HG03097 (cell line): ENCODE data around the gene PRADC1.

ENCODE experiments used
- ATAC-seq: cut with Tn5 transposase; IDR thresholded peaks from one replicate; pipeline ENCODE4 v1.9.1; 2021; ENCODE audit not compliant: unreplicated experiment, low FRiP score

Gene PRADC1

DNA sequence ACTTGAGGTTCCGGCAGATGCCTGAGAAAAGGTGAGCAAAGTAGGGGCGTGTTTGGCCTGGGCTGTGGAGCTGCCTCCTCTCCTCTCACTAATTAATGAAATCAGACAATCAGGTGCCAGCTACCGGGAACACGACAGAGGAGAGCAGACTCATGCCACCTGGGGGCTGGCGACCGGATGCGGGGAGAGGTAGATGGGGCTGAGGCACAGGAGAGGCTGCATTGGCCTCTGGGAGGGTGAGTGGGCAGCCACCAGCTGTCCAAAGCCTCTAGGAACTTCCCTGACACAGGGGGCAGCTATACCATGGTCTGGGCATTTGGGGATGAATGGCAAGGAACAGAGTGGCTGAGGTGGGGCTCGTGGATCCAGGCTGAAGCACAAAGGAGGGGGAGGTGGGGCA, 26.2 kb upstream of the PRADC1 start:
- ATAC-seq: no peak

DNA sequence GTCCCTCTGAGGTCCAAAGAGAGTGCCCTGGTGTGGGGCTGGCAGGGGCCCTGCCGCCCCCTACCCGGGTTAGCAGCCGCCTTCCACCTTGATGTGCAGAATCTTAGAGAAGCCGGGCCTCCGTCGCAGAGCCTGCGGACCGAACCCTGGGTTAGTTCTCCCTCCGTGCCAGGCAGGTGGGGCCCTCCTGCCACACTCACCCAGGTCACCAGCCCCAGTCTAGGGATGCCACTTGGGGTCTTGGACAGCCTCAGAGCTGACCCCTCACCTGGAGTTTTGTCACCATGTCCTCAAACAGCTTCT, 25.8 kb upstream of the PRADC1 start:
- ATAC-seq: no peak

DNA sequence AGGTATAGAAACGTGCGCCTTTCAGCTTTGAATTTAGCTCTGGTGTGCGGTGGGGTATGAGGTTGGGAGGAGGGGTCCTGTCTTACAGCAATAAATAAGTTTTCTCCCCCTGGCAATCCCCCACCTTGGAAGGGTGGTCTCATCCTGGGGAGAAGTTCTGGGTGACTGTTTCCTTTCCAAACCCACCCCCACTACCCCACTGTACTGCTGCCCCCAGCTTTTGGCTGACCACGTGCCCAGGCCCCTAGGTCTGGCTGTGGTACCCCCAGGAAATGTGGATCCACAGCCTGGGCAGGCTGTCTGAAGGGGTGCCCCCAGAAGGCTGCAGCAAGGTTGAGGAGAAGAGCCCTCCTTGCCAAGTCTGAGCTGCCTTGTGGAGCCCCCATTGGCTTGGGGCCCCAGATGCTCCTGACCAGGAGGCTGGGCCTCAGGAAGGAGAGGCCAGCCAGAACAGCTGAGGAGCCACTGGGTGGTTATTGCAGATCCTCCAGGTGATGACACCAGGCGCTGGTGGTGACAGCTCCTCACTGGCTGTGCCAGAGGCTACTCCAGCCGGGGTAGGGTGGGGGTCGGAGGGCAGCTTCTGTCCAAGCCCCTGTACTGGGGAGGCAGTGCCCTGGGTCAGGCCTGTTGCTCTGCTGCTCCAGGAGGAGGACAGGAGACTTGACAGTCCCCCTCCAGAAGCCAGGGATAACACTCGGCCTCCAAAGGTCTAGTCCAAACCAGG, 25.3 kb upstream of the PRADC1 start:
- ATAC-seq: no peak

DNA sequence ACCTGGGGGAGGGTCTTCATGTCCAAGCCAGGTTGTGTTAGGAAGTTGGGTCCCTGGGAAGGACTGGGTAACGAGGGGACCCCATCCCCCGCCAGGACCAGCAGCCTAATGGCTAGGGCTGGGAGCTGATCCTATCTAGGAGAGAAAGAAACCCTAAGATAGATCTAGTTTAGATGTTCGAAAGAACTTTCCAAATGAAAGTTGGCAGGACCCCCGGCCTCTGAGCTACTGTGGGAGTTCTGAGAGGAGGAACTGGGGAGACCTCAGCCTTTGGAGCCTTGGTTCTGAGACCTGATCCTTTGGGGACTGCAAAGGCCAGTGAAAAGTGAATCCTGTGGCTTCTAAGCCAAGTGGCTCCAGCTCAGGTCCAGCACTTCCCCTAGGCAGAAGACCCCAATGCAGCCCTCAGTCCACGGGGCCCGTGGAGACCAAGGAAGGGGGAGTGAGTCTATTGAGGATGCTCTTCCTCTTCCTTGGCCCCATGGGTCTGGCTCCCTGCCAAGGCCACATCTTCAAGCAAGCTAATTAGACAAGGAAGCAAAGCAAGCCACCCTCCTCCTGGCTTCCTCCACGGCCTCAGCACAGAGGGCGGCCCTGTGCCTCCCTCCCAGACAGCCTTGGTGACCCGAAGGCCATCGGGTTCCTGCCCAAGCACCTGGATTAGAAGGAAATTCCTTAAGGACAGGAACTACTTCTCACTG, 24.5 kb upstream of the PRADC1 start:
- ATAC-seq: no peak

DNA sequence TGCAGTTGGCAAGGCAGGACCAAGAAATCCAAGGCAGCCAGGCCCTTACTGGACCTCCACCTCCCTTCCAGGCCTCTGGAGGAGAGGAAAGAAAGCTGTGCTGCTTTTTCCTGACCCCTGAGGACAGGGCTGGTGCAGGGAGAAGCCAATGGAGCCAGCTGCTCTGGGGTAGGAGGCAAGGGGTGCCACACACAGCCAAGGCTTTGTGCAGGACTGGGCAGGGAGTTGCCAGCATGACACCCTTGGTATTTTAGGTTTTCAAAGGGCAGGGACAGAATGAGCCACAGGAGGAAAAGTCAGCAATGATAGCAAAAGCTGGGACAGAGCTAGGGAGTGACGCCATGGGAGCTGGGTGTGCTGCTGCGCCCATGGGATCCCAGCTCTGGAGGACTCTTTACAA, 24.0 kb upstream of the PRADC1 start:
- ATAC-seq: no peak

DNA sequence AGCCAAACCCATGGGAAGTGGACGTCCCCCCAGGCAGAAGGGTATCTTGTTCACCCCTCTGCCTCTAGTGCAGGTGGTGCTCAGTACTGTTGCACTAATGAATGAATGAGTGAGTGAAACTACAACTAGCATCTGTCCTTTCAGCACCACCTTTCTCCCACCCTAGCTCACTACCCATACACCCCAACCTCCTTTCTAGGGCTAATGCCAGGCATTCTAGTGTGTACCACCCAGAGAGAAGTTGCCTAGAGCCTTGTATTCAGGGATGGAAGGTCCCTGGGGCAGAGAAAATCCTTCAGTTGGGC, 23.5 kb upstream of the PRADC1 start:
- no peak for ATAC-seq

DNA sequence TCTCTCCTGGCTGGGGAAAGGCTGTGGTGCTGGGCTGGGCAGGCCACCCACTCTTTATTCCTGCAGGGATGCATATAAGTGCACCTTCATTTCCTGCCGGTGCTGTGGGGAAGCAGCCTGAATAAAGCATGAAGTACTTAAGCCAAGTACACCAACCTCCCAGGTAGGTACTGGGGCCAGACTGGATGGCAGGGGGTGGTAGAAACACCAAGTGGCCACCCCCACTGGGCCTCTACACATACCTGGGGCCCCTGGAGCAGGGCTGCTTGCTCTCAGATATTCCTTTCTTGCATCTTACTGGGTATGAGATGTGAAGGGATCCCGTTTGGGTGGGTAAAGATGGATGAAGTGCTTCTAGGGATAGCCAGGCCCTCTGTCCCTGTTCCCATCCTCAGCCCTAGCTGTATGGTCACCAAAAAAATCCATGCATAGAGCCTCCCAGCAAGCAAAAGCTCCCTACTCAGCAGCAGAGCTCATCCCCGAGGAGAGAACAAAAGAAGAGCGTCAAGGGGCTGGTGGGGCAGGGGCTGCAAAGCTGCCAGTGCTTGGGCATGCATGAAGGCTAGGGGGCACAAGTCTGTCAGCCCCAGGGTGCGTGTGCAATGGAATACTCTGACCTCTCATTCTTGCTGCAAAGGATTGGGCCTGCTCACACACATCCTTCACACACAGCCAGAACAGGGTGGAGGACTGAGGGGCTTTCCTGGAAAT, 23.0 kb upstream of the PRADC1 start:
- no peak for ATAC-seq

DNA sequence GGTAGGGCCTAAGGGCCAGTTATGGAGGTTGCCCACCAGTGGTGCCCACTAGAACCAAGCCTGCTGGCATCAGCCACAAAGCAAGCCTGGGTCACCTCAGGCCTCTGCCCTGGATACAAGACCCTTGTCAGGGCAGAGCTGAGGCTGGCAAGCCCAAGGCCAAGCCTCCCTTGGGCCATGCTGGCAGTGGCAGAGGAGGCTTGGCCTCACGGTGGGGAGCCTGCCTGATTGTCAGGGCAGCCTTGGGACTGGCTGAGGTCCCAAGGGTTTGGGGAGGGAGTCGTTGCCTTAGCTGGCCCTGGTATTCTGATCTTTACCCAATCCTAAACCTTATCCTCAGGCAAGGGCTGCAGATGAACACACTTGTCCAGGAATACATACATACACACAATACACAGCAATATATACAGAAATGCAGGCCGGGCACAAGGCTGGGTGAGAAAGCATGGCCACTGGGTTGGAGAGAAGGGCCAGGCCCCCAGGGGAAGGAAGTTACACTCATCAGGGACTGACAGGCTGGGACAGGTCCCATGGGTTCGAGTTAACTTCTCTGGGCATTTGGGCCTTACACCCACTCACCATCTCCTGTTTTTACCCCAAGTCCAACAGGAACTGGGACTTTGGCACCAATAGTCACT, 22.1 kb upstream of the PRADC1 start:
- no peak for ATAC-seq

DNA sequence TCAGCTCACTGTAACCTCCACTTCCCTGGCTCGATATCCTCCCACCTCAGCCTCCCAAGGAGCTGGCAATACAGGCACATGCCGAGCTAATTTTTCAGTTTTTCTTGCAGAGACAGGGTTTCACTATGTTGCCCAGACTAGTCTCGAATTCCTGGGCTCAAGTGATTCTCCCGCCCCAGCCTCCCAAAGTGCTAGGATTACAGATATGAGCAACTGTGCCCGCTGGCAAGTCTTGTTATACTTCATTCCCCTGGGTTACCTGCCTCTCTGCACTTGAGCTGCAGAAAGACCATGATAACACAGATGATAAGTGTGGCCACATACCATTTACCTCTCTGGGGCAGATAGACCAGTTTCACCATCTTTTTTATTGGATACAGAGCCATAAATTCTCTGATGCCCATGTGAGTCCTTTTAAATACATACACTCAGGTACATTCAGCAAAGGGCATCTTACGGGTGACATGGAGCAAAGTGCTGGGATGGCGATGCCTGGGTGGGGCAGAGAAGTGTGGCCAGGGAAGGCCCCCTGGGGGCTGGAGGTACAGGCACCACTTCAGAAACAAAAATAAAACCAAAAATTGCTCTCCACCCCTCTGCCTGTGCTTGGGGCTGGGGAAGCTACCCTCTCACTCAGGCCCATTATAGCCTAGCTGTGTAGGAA, 21.4 kb upstream of the PRADC1 start:
- no peak for ATAC-seq

DNA sequence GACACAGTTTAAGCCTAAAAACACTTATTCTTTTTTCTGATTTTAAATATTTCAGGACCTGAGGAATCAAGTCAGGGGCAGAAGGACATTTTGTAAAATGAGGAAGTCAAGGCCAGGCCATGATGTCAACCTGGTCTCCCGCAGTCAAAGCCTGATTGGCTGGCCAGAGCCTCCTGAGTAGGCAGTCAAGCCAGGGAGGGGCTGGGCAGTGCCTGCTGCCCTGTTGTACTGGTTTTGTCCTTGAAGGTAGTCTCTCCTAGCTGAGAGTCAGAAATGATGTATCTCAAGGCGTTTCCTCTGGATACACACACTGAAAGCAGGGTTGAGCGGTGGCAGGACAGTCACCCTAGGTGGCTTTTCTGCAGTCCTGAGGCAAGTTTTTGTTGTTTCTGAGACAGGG, 20.9 kb upstream of the PRADC1 start:
- ATAC-seq: no peak

DNA sequence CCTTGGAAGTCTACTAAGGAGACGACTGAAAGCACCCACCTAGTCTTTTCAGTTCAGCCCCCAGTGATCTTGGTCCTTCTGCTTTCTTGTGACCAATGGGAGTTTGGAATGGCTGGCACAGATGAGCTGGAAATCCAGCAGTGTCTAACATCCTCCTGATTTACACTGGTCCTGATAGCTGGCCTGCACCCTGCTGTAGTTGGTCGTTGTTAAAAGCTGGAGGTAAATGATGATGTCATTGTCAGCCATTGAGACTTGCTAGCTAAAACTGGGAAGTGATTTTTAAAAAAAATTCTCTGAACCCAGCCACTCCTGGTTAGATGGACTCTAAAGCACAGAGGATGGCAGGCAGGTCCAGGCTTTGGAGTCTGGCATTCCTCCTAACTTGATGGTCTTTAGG, 20.4 kb upstream of the PRADC1 start:
- ATAC-seq: no peak

DNA sequence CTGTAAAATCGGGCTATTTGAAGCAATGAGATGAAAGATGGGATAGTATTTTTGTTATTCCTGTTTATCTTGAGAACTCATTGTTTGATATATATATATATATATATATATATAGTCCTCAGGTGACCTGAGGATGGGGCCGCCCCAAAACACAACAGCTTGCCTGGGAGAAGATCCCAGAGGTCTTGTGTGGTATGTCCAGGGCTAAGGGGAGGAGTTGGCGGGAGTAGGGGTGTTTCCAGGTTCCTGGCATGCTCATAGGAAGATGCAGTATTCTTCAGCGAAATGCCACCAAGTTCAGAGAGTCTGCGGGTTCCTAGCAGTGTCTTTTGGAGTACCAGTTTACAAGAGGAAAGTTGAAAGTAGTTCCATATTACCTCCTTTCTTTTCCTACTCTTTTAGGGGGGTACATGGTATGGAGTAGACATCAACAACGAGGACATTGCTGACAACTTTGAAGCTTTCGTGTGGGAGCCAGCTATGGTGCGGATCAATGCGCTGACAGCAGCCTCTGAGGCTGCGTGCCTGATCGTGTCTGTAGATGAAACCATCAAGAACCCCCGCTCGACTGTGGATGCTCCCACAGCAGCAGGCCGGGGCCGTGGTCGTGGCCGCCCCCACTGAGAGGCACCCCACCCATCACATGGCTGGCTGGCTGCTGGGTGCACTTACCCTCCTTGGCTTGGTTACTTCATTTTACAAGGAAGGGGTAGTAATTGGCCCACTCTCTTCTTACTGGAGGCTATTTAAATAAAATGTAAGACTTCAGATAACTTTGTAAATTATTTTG, 19.4 kb upstream of the PRADC1 start:
- ATAC-seq: no peak

DNA sequence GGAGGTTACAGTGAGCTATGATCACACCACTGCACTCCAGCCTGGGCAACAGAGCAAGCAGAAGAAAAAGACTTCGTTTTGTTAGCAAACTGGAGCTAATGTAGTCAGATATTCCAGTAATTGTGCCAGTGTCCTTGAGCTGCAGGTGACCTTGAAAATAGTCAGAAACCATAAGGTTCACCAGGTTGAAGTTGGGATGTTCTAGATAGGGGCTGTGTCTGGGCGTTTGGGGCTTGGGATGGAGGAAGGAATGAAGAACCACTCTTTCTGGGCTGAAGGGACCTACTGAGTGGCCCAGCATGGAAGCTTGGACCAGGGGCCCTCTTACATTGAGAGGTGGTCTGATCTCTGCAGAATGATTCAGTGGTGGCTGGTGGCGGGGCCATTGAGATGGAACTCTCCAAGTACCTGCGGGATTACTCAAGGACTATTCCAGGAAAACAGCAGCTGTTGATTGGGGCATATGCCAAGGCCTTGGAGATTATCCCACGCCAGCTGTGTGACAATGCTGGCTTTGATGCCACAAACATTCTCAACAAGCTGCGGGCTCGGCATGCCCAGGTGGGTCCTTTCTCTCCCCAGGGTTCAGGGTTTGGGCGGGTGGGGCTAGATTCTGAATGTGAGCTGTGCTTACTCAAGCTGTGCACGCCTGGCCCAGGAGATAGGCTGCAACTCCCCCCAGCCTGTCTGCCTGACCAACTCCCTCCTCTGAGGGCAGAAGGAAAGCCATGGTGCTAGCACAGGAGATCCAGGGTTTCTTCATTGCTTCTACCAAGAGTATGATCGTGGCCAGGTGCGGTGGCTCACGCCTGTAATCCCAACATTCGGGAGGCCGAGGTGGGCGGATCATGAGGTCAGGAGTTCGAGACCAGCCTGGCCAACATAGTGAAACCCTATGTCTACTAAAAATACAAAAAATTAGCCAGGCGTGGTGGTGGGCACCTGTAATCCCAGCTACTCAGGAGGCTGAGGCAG, 18.1 kb upstream of the PRADC1 start:
- no peak for ATAC-seq

DNA sequence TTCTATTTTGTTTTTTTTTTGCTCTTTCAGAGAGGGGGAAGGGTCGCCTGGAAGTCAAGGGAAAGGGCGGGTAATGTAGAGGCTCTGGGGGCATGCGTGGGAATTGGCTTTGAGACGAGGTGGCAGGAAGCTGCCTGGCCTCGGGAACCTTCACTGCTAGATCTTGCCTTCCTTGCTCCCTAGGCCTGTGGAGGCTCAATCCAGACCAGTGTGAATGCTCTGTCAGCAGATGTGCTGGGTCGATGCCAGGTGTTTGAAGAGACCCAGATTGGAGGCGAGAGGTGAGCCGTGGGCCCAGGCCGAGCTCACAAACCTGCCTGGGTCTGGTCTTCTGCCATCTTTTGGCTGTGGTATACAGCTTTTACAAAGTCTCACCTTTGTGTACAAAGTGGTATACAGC, 16.6 kb upstream of the PRADC1 start:
- no peak for ATAC-seq

DNA sequence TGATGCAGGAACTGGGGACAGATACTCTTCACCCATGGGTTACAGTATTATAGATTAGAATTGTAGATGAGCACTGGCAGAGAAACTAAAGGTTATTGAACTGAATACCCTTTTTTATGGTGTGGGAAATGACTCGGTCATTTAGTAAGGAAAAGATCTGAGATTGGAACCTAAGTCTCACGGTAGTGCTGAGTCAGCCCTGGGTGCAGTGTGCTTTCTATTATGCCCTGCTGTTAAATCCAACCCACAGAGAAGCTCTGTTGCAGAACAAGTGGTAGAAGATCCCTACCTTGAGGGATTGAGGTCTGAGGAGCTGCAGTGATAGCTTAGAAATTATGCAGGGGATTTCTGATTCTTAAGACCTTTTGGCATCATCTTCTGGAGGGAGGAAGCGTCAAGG, 13.8 kb upstream of the PRADC1 start:
- no peak for ATAC-seq

DNA sequence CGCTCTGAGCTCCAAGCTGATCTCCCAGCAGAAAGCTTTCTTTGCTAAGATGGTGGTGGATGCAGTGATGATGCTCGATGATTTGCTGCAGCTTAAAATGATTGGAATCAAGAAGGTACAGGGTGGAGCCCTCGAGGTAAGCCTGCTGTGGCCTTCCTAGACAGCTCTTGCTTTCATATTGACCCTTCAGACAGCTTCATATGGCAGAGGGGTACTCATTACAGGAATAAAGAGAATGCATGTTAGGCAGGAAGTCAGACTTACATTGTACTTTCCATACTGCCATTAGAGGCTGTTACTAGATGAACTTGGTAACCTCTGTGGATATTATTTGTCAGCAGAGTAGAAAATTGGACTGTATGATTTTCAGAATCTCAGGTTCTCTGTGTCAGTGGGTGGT, 11.5 kb upstream of the PRADC1 start:
- ATAC-seq: no peak

DNA sequence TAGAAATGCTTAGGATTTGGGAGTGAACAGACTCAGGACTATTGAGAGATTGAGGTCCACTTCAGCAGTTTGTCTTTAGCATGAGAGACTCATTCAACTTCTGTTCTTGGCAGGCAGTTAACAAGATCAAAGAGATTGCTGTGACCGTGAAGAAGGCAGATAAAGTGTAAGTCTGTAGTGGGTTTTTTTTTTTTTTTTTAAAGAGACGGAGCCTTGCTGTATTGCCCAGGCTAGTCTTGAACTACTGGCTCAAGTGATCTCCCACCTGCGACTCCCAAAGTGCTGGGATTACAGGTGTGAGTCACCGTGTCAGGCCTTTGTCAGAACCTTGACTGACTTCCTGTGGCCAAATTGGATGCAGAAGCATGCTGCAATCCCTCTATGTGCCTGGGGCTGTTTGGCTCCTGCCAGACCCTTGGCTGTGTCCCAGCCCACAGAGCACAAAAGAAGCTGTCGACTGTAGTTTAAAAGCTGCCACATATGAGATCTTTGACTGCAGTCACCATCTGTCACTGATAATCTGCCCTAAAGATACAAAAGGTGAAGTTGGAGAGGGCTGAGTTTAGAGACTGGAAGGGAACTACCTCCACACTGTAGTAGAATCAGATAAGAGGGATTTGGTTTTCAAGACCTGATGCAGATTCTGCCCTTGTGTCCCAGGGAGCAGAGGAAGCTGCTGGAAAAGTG, 11.0 kb upstream of the PRADC1 start:
- no peak for ATAC-seq

DNA sequence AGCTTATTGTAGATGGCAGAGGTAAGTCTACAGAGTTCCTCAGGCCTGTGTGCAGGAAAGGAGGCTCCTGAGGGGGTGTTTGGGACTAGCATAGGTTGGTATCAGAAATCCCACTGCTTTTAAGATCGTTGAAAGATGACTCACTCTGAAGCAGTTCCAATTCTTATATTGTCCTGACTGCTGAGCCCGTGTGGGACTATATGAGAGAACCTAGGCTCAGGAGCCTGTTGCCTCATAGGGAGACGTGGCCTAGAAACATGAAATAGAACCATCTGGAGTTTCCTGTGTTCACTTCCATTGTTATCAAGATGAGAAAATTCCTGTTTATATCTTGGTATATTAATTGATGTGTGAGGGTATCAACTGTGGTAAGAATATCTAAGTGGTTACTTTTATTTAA, 6.7 kb upstream of the PRADC1 start:
- ATAC-seq: no peak

DNA sequence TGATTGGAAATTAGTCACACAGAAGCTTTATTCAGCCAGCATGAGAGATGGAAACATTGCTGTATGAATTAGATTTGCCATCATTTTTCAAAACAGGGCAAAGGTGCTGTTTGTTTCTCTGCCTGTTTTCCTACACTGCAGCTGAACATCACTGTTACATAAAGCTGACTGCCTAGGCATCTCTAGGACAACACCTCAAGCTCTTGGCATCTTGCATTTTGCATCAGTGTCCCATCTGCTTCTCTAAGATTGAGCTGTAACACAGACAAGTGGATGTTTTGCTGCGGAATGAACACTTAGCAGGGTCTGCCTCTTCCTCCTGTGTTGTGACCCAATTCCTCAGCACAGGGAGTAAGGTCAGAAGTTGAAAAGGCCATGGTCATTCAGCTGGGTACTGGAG, 5.9 kb upstream of the PRADC1 start:
- ATAC-seq: no peak
